Measurements from ENCODE around the gene GUCD1.

Gene GUCD1

DNA sequence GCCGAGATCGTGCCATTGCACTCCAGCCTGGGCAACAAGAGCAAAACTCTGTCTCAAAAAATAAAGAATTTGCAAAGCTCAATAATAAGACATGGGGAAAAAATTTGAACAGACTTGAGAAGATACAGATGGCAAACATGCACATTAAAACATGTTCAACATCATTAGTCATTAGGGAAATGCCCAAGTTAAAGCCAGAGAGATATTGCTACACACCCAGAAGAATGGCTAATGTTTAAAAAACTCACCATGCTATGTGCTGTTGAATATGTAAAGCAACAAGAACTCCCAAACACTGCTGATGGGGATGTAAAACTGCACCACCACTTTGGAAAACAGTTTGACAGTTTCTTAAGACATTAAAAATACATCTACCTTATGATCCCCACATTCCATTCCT lies 25.3 kb upstream of the GUCD1 start:
- TF ChIP-seq, protein P1, sequence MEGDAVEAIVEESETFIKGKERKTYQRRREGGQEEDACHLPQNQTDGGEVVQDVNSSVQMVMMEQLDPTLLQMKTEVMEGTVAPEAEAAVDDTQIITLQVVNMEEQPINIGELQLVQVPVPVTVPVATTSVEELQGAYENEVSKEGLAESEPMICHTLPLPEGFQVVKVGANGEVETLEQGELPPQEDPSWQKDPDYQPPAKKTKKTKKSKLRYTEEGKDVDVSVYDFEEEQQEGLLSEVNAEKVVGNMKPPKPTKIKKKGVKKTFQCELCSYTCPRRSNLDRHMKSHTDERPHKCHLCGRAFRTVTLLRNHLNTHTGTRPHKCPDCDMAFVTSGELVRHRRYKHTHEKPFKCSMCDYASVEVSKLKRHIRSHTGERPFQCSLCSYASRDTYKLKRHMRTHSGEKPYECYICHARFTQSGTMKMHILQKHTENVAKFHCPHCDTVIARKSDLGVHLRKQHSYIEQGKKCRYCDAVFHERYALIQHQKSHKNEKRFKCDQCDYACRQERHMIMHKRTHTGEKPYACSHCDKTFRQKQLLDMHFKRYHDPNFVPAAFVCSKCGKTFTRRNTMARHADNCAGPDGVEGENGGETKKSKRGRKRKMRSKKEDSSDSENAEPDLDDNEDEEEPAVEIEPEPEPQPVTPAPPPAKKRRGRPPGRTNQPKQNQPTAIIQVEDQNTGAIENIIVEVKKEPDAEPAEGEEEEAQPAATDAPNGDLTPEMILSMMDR (conservative IDR thresholded peaks at IDR 0.05): no peak
- H3K27ac ChIP-seq: peak overlapping the region; percentile 96

DNA sequence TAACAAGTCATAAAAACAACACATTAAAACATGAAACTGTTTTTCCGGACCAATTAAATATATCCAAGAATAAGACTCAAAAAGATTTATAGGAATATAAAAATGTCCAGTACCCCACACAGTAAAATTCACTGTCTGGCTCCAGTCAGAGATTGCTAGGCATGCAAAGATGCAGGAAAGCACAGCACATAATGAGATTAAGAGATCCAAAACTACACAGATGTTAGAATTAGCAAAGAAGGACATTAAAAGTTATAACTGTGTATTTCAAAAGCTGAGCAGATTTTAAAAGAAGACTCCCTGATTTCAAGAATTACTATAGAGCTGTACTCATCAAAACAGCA lies 24.3 kb upstream of the GUCD1 start:
- H3K27ac ChIP-seq: peak overlapping the region; percentile 96
- TF ChIP-seq, protein P1 (conservative IDR thresholded peaks at IDR 0.05): no peak

DNA sequence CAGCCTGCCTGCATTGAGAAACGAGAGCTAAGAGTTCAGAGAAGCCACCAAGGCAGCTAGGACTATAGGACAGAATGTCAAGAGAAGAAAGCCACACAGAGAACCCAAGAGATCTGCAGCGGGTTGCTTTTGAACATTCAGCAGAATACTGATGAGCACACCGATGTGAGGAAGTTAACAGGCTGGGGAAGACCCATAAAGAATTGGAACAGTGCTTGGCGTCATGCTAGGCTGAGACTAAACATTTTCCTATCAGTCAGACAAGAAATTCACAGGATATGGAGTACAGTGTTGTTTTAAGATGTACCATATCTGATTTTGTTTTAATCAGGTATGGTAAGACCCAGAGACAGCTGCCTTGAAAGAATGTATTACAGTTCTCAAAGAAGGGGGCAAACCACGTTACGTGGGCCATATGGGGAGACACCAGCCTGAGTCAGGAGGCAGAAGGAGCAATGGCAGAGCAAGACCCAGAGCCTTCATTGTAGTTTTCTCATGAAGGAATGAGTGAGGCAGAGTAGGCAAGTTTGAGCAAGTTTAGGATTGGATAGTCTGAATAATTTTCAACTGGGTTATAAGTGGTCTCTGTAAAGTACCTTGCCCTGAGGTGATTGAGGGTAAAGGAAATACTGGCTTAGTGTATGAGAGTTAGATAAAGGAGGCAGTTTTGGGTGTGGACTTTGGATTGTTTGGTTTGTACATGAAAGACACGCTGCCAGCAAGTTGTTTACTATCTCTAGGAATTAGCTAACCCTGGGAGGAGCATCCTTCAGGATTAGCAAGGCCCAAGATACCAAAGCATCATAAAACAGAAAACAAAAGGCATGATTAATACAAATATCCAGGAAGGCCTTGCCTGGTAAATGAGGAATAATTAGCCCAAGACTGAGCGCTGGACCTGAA lies 23.7 kb upstream of the GUCD1 start:
- TF ChIP-seq, protein P1 (conservative IDR thresholded peaks at IDR 0.05): no peak
- H3K27ac ChIP-seq: peak overlapping the region; percentile 96

DNA sequence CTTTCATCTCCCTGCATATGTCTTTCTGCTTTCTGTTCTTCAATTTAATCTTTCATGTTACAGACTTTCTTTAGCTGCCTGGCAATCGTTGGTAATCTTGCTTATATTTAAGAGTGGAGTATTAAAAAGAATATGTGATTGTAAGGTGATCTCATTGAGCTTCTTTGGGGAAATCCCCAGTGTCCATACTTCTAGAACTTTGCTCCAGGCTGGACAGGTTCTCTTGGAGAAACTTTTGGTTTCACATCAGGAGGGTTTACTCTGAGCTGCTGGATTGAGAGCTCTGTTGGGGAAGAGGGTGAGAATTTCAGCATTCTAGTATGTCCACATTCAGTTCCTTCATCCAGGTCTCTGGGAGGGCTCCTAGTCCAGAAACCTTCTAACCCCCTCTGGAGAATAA lies 21.8 kb upstream of the GUCD1 start:
- H3K27ac ChIP-seq: peak overlapping the region; percentile 96
- TF ChIP-seq, protein P1 (conservative IDR thresholded peaks at IDR 0.05): no peak

DNA sequence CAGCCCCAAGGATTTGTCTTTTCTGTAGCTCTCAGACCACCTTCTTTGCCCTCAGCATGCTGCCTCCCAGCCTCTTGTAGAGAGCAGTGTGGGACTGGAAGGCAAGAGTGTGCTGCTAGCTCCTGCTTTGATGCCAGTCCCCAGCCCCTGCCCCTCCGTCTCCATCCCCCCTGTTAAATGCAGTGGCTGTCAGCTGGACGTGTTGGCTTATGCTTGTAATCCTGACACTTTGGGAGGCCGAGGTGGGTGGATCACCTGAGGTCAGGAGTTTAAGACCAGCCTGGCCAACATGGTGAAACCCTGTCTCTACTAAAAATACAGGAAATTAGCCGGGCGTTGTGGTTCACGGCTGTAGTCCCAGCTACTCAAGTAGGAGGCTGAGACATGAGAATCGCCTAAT lies 16.3 kb upstream of the GUCD1 start:
- no peak overlapping the region for H3K27ac ChIP-seq
- TF ChIP-seq, protein P1 (conservative IDR thresholded peaks at IDR 0.05): no peak

DNA sequence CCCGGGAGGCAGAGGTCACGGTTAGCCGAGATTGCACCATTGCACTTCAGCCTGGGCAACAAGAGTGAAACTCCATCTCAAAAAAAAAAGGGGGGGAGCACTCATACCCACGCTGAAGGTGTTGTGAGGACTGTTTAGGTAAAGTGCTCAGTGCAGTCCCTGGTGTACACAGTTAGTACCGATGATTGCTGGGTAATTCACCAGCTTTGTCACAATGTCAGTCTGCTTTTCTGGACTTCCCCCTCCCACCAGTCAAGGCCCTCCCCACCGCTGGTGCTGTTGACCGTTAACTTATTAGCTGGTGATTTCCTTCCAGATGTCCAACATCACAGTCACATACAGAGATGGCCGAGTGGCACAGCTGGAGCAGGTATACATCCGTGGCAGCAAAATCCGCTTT lies 12.7 kb upstream of the GUCD1 start:
- TF ChIP-seq, protein P1 (conservative IDR thresholded peaks at IDR 0.05): no peak

DNA sequence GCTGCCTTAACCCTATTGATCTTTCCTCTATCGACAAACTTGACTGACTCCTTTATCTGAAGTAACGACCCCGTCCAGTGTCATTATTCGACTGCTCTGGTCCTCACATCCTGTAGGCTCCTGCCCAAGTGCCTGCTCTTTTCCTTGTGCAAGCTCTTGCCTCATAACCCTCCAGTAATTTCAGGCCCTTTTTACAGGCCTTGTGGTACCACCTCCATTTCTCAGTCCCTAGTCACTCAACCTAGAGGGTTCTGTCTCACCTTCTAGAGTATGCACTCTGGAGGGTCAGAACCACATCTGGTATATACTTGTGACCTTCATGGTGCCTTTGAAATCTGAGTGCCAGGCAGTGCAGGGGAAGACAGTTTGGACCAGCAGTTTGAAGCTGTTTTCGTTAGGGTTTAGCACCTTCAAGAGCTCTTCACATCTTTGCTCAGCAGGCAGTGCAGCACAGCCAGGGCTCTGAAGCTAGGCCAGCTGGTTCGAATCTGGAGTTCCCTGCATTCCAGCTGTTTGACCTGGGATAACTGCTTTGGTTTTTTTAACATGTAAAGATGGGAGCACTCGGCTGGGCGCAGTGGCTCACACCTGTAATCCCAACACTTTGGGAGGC lies 12.1 kb upstream of the GUCD1 start:
- TF ChIP-seq, protein P1 (conservative IDR thresholded peaks at IDR 0.05): no peak
- no peak overlapping the region for H3K27ac ChIP-seq

More for the DNA sequence above, 12.7 kb upstream of the GUCD1 start:
- no peak overlapping the region for H3K27ac ChIP-seq

Measured in VCaP (cell line).